ENCODE data around the gene HTR3C.
A peak's percentile ranks its signal among the peaks of the same experiment; 100 is the strongest.
"Not testable (repeated sequence)": the region's sequence is repeated elsewhere in the genome, so short reads cannot be mapped to it uniquely, and the experiment has no call there.

The HTR3C gene

GRCh38 chr3:184052767-184053166 is at the start of gene HTR3C:
Gene HTR3C (plus strand): TSS chr3:184053047. CDS start chr3:184053081, 34 bp downstream.
- DNase-seq, result no peak

- no peak for DNase-seq
Measured at GRCh38 chr3:184003187-184003967, 49.5 kb upstream of the HTR3C start.

GRCh38 chr3:184004476-184004875 is 48.4 kb upstream of the HTR3C start:
- no peak for DNase-seq

- peak; percentile 22 for DNase-seq
Measured at GRCh38 chr3:184005941-184006507, 46.8 kb upstream of the HTR3C start.

- DNase-seq, result not testable (repeated sequence)
Measured at GRCh38 chr3:184007143-184007813, 45.6 kb upstream of the HTR3C start.

- DNase-seq, result no peak
Measured at GRCh38 chr3:184008161-184008560, 44.7 kb upstream of the HTR3C start.

- no peak for DNase-seq
Measured at GRCh38 chr3:184011230-184011876, 41.5 kb upstream of the HTR3C start.

GRCh38 chr3:184011937-184012889 is 40.6 kb upstream of the HTR3C start:
- no peak for DNase-seq

GRCh38 chr3:184015381-184016019 is 37.3 kb upstream of the HTR3C start:
- no peak for DNase-seq

GRCh38 chr3:184016169-184016570 is 36.7 kb upstream of the HTR3C start:
- DNase-seq, result no peak

- DNase-seq, result peak; percentile 66
Measured at GRCh38 chr3:184016811-184017671, 35.8 kb upstream of the HTR3C start.

- DNase-seq, result peak; percentile 90
Measured at GRCh38 chr3:184017672-184018423, 35.0 kb upstream of the HTR3C start, which contains the start of gene ABCC5. Gene ABCC5 (minus strand): TSS chr3:184017884. CDS start chr3:184014392, 3,492 bp downstream.

- DNase-seq, result no peak
Measured at GRCh38 chr3:184018424-184018973, 34.3 kb upstream of the HTR3C start.

GRCh38 chr3:184022323-184022722 is 30.5 kb upstream of the HTR3C start:
- no peak for DNase-seq

- DNase-seq, result not testable (repeated sequence)
Measured at GRCh38 chr3:184025256-184025655, 27.6 kb upstream of the HTR3C start.

- not testable (repeated sequence) for DNase-seq
Measured at GRCh38 chr3:184028275-184028890, 24.5 kb upstream of the HTR3C start.

GRCh38 chr3:184029443-184029842 is 23.4 kb upstream of the HTR3C start:
- no peak for DNase-seq

GRCh38 chr3:184030536-184030935 is 22.3 kb upstream of the HTR3C start:
- no peak for DNase-seq
